ENCODE data around the gene MTCP1. TPM values are rescaled to one million over a fixed set of nuclear protein-coding genes. Genes with fewer than 3 reads are reported as not detected.

MTCP1 gene
- total and polyA plus RNA-seq, 2 donors (not counting 3 experiments of a cell fraction or from before 2014, with no cell fraction given) = 1.8 to 15.8 TPM

DNA sequence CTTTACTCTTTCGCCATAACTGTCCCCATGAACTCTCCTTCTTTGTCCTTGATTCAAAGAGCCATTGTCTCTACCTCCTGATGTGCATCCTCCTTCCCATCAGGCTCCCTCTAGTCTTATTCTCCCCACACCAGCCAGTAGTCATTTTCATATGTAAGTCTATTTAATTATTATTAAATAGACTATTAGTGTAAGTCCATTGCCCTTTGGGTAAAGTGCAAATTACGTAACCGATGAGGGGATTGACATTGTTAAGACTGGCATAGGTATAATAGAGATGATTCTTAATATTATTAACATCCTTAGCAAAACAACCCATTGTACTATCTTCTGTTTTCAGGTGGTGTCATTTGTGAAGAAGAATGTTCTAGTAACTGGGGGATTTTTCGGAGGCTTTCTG is 16.7 kb downstream of the MTCP1 start:
- Histone ChIP-seq H2AFZ (ENCODE audit: low read depth, low read length) (no peak overlapping the region), H3K27ac (ENCODE audit: insufficient read depth, low read depth, low read length) (no peak overlapping the region), H3K4me1 (ENCODE audit: control insufficient read depth, extremely low read depth, insufficient read depth, low read length) (peaks cover 11% of the 10 kb centered on the region), H4K20me1 (replicated peaks; ENCODE audit: control insufficient read depth, extremely low read depth, insufficient read depth, low read length) (no peaks in the 10 kb centered on the region), H3K9me3 (replicated peaks; ENCODE audit: control insufficient read depth, insufficient read depth, low read length) (no peaks in the 10 kb centered on the region), H3K9ac (replicated peaks; ENCODE audit: extremely low read depth, insufficient read depth, low read length) (no peak overlapping the region), H3K4me3 (replicated peaks in 1 of 3; ENCODE audit: insufficient read depth in 1 of 3, low read depth in 1 of 3, low read length in 3 of 3) (no peak overlapping the region), H3K36me3 (ENCODE audit: control insufficient read depth in 2 of 2, extremely low read depth in 1 of 2, insufficient read depth in 2 of 2, low read length in 2 of 2) (no peaks in the 10 kb centered on the region), H3K27me3 (ENCODE audit: control insufficient read depth in 2 of 2, insufficient read depth in 2 of 2, low read length in 2 of 2) (no peaks in the 10 kb centered on the region), H3K9me1 (replicated peaks; ENCODE audit: control insufficient read depth, extremely low read depth, insufficient read depth, low read length) (no peaks in the 10 kb centered on the region), H3K4me2 (ENCODE audit: insufficient read depth, low read length) (no peak overlapping the region), H3K79me2 (ENCODE audit: control insufficient read depth, insufficient read depth, low read length) (no peaks in the 10 kb centered on the region)
- ChIA-PET POLR2A (no interaction called here), CTCF (no interaction called here)
- dilution Hi-C loops (cut with MboI; ENCODE audit: extremely low pct_ligation_motif_present, low sequenced_read_pairs) (no loop called here), intact Hi-C loops (cut with micrococcal nuclease) (no loop called here)
- TF ChIP-seq MYC (IDR thresholded peaks at IDR 0.05; ENCODE audit: low read depth, low read length) (no peak), POLR2AphosphoS5 (IDR thresholded peaks at IDR 0.05; ENCODE audit: insufficient read depth, low read depth, low read length) (no peak), GATA2 (IDR thresholded peaks at IDR 0.05; ENCODE audit: insufficient read depth, insufficient read length, low read depth, low read length) (no peak), JUN (IDR thresholded peaks at IDR 0.05; ENCODE audit: borderline replicate concordance, insufficient read depth, insufficient read length, low read depth) (no peak), POLR2A (IDR thresholded peaks at IDR 0.05; ENCODE audit: low read depth, low read length) (no peak), FOS (IDR thresholded peaks at IDR 0.05; ENCODE audit: borderline replicate concordance, insufficient read depth, low read length) (no peak), EZH2 (IDR thresholded peaks at IDR 0.05; ENCODE audit: borderline replicate concordance, low read depth, low read length, severe bottlenecking) (no peak)
- TF ChIP-seq, protein P1, sequence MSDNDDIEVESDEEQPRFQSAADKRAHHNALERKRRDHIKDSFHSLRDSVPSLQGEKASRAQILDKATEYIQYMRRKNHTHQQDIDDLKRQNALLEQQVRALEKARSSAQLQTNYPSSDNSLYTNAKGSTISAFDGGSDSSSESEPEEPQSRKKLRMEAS (IDR thresholded peaks at IDR 0.05; ENCODE audit: insufficient read depth, insufficient read length) = no peak
- TF ChIP-seq, protein P2, sequence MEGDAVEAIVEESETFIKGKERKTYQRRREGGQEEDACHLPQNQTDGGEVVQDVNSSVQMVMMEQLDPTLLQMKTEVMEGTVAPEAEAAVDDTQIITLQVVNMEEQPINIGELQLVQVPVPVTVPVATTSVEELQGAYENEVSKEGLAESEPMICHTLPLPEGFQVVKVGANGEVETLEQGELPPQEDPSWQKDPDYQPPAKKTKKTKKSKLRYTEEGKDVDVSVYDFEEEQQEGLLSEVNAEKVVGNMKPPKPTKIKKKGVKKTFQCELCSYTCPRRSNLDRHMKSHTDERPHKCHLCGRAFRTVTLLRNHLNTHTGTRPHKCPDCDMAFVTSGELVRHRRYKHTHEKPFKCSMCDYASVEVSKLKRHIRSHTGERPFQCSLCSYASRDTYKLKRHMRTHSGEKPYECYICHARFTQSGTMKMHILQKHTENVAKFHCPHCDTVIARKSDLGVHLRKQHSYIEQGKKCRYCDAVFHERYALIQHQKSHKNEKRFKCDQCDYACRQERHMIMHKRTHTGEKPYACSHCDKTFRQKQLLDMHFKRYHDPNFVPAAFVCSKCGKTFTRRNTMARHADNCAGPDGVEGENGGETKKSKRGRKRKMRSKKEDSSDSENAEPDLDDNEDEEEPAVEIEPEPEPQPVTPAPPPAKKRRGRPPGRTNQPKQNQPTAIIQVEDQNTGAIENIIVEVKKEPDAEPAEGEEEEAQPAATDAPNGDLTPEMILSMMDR (IDR thresholded peaks at IDR 0.05; ENCODE audit: extremely low read depth in 1 of 2, insufficient read depth in 1 of 2, low read depth in 1 of 2, low read length in 2 of 2) = no peak
- FAIRE-seq (peak; percentile 65), DNase-seq (ENCODE audit: low read depth, low spot score) (no peak)
- no TSS peak for BruUV-seq (replicated peaks)

All from endothelial cell of umbilical vein (primary cell).